ENCODE data around the gene PTPRM. TPM values are rescaled to one million over a fixed set of nuclear protein-coding genes. Genes with fewer than 3 reads are reported as not detected.

PTPRM gene
- total RNA-seq, 4 donors from 2014 or later: 170 to 198 (median 182) TPM

DNA sequence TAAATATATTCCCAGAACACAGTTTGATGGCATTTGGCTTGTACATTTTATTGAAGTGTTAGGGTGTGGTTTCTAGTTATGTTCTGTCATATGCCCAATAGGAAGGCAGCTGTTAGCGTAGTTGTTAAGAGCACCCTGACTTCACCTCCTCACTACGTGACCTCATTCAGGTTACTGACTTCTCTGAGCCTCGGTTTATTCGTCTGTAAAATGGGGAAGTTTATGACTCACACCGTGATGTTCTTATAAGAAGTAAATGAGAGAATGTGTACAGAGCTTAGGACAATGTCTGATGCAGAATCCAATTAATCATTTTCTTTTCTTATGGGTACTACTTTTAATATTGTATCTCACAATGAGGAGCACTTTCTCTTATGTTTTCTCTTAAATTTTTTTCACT, 226.0 kb downstream of the PTPRM start:
- 97 to 99% methylated on average over 5 of the region's 5 CpGs for WGBS, 2 donors
- no peak for DNase-seq
- Histone ChIP-seq H3K4me3 (replicated peaks in 1 of 3) (no peak overlapping the region), H3K27ac (no peak overlapping the region), H3K4me1 (peaks cover 15 to 20% of the 10 kb centered on the region in 2 donors), H3K9me3 (no peaks in the 10 kb centered on the region), H3K36me3 (no peaks in the 10 kb centered on the region), H3K27me3 (no peaks in the 10 kb centered on the region)
- intact Hi-C loops (cut with DNase I): loop anchor here (10.0 kb wide), 1 partner anchor 592 kb away; no protein-coding TSS in a partner anchor
- TF ChIP-seq POLR2A (IDR thresholded peaks at IDR 0.05): no peak
- TF ChIP-seq, protein P1, sequence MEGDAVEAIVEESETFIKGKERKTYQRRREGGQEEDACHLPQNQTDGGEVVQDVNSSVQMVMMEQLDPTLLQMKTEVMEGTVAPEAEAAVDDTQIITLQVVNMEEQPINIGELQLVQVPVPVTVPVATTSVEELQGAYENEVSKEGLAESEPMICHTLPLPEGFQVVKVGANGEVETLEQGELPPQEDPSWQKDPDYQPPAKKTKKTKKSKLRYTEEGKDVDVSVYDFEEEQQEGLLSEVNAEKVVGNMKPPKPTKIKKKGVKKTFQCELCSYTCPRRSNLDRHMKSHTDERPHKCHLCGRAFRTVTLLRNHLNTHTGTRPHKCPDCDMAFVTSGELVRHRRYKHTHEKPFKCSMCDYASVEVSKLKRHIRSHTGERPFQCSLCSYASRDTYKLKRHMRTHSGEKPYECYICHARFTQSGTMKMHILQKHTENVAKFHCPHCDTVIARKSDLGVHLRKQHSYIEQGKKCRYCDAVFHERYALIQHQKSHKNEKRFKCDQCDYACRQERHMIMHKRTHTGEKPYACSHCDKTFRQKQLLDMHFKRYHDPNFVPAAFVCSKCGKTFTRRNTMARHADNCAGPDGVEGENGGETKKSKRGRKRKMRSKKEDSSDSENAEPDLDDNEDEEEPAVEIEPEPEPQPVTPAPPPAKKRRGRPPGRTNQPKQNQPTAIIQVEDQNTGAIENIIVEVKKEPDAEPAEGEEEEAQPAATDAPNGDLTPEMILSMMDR (IDR thresholded peaks at IDR 0.05): no peak

DNA sequence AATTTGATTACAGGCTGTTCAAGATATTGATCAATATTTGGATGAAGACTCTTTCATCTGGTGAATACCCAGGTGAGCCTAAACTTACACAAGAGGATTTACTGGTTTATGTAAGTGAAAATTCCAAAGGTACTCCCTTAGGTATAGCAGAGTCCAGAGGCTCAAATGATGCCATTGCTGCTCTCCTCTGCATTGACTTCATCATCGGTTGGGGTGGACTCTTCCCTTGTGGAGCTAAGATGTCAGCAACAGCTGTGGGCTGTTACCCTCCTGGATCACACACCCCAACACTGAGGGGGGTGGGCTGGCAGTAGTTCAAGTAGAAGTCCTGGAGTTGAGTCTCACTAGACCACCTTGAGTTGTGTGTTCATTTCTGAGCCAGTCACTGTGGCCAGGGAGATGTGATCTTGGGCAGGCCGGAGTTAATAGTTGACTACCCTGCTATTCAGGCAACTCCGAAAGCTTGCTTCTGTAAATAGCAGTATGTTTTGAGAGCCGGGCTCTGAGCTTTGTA, 236.9 kb downstream of the PTPRM start:
- TF ChIP-seq, protein P1 (IDR thresholded peaks at IDR 0.05): no peak
- TF ChIP-seq POLR2A (IDR thresholded peaks at IDR 0.05): no peak
- 76 to 77% methylated on average over 4 of the region's 4 CpGs for WGBS, 2 donors
- Histone ChIP-seq H3K27me3 (no peaks in the 10 kb centered on the region), H3K36me3 (no peaks in the 10 kb centered on the region), H3K27ac (no peak overlapping the region), H3K4me3 (replicated peaks in 1 of 3) (no peak overlapping the region), H3K4me1 (no peaks in the 10 kb centered on the region), H3K9me3 (no peaks in the 10 kb centered on the region)
- intact Hi-C loops (cut with DNase I): no loop called here
- DNase-seq: no peak

DNA sequence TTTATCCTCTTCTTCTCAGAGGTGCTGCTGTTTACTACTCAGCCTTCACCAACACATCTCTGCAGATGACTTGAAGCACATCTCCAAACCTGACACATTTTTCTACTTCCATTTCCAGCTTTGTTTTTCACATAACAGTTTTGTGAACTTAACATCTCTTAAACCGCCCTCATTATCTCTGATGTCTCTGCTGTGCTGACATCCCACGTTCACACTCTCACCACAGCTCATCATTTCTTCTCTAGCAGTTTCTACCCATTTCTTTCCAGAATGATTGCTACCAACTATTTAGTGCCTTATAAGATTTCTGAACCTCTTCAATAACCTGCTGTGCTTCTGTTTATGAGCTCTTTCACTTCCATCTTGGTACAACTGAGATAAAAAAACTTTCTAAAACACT, 238.0 kb downstream of the PTPRM start:
- intact Hi-C loops (cut with DNase I): no loop called here

DNA sequence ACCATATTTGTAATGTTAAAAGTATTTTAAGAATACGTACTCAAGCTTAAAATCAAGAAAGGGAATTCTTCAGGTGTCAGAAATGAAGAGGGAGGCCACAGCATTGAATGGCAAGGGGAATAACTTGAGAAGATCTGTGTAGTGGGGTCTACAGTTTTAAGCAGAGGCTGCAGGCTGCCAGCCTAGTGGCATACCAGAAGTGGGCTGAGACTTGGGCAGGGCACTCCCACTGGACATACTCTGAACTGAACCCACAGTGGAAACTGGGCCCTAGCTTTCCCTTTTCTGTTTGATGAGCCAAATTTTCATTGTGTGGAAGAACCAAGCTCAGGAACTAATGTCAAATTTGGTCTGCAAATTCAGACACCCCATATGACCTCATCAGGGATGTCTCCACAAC, 238.8 kb downstream of the PTPRM start:
- Histone ChIP-seq H3K36me3 (no peaks in the 10 kb centered on the region), H3K27me3 (no peaks in the 10 kb centered on the region), H3K27ac (no peak overlapping the region), H3K9me3 (no peaks in the 10 kb centered on the region), H3K4me3 (replicated peaks in 1 of 3) (no peak overlapping the region), H3K4me1 (peaks cover 0 to under 1% of the 10 kb centered on the region in 2 donors)
- intact Hi-C loops (cut with DNase I): no loop called here
- 96 to 98% methylated on average over 1 of the region's 1 CpG for WGBS, 2 donors
- TF ChIP-seq POLR2A (IDR thresholded peaks at IDR 0.05): no peak
- TF ChIP-seq, protein P1 (IDR thresholded peaks at IDR 0.05): no peak
- no peak for DNase-seq

More for the DNA sequence above, 238.0 kb downstream of the PTPRM start:
- no peak for TF ChIP-seq POLR2A (IDR thresholded peaks at IDR 0.05)
- TF ChIP-seq, protein P1 (IDR thresholded peaks at IDR 0.05): no peak
- 90 to 95% methylated on average over 2 of the region's 2 CpGs for WGBS, 2 donors
- Histone ChIP-seq H3K36me3 (no peaks in the 10 kb centered on the region), H3K27me3 (no peaks in the 10 kb centered on the region), H3K27ac (no peak overlapping the region), H3K4me1 (no peaks in the 10 kb centered on the region), H3K4me3 (replicated peaks in 1 of 3) (no peak overlapping the region), H3K9me3 (no peaks in the 10 kb centered on the region)
- DNase-seq: no peak

DNA sequence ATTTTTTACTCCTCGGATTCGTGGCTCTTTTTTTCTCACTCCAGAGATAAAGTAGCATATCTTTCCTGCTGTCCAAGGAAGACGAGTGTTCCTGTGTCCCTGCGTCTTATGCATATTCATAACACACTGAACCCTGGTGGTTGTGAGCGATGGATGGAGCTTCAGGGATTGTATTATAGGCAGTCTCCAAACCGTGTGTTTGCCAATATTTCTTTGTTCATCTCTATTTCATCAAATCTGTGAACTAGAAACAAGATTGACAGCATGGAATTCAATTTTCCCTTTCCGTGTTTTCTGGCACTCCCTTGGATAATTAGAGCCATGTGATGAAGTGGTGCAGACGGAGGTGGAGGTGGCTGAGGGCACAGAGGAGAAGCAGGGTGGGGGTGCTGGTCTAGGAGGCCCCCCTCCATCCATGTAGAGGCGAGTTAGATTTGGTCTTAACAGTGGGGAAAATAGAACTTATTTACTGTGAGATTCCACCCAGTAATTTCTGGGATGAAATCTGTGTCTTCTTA, 240.9 kb downstream of the PTPRM start:
- H3K27me3 ChIP-seq: no peaks in the 10 kb centered on the region

More for the DNA sequence above, 240.9 kb downstream of the PTPRM start:
- Histone ChIP-seq H3K36me3 (no peaks in the 10 kb centered on the region), H3K9me3 (no peaks in the 10 kb centered on the region), H3K4me1 (peaks cover 7 to 21% of the 10 kb centered on the region in 2 donors), H3K27ac (no peak overlapping the region), H3K4me3 (replicated peaks in 1 of 3) (no peak overlapping the region)
- no peak for TF ChIP-seq POLR2A (IDR thresholded peaks at IDR 0.05)
- TF ChIP-seq, protein P1 (IDR thresholded peaks at IDR 0.05): no peak
- no peak for DNase-seq
- 85 to 92% methylated on average over 9 of the region's 9 CpGs for WGBS, 2 donors
- intact Hi-C loops (cut with DNase I): no loop called here
